ENCODE results near the gene POU2F2. TPM values are rescaled to one million over a fixed set of nuclear protein-coding genes. Genes with fewer than 3 reads are reported as not detected.

Gene POU2F2
- total and polyA plus RNA-seq, 10 of the 15 experiments (the other 5 are each of a cell fraction or from before 2014, with no cell fraction given) = 4.4 to 62.4 (median 37.9) TPM

- ChIA-PET POLR2A (no interaction called here), RAD21 (ENCODE audit: unreplicated experiment) (no interaction called here), SMC1A (ENCODE audit: uncharacterized antibody, unreplicated experiment) (no interaction called here), CTCF (no interaction called here)
- Histone ChIP-seq H2AFZ (ENCODE audit: control insufficient read depth, low read depth, low read length) (no peak overlapping the region), H3K27me3 (replicated peaks in 1 of 2; ENCODE audit: control insufficient read depth in 2 of 2, insufficient read depth in 2 of 2, low read length in 1 of 2) (peaks cover 4 to 8% of the 10 kb centered on the region in 2 experiments; a peak in 3 of 4 replicates), H3K36me3 (ENCODE audit: control insufficient read depth in 2 of 2, insufficient read depth in 2 of 2, low read length in 1 of 2) (no peaks in the 10 kb centered on the region), H3K9ac (ENCODE audit: control insufficient read depth, insufficient read depth, low read length) (no peak overlapping the region), H4K20me1 (ENCODE audit: control insufficient read depth, insufficient read depth) (no peaks in the 10 kb centered on the region; the same call in 1 of the 2 replicates), H3K27ac (ENCODE audit: control insufficient read depth, insufficient read depth) (no peak overlapping the region), H3K9me3 (replicated peaks; ENCODE audit: control insufficient read depth, insufficient read depth, low read length) (no peaks in the 10 kb centered on the region), H3K4me3 (no peak overlapping the region), H3K4me2 (ENCODE audit: control insufficient read depth, insufficient read depth) (no peak overlapping the region), H3K79me2 (ENCODE audit: control insufficient read depth, insufficient read depth, low read length) (no peaks in the 10 kb centered on the region), H3K4me1 (ENCODE audit: control insufficient read depth, insufficient read depth, low read length) (no peaks in the 10 kb centered on the region)
- intact Hi-C loops (cut with micrococcal nuclease; ENCODE audit: unreplicated experiment) (no loop called here), in situ Hi-C loops (cut with MboI) (no loop called here)
- no peak for ATAC-seq
- TF ChIP-seq RAD51 (IDR thresholded peaks at IDR 0.05) (no peak), SUPT20H (IDR thresholded peaks at IDR 0.05; ENCODE audit: borderline replicate concordance, control insufficient read depth, low read depth, low read length) (no peak), HCFC1 (IDR thresholded peaks at IDR 0.05; ENCODE audit: low read length) (no peak), FOS (IDR thresholded peaks at IDR 0.05; ENCODE audit: borderline replicate concordance, extremely low read depth, insufficient read length) (no peak), ZNF687 (IDR thresholded peaks at IDR 0.05) (no peak)
- TF ChIP-seq, protein P1, sequence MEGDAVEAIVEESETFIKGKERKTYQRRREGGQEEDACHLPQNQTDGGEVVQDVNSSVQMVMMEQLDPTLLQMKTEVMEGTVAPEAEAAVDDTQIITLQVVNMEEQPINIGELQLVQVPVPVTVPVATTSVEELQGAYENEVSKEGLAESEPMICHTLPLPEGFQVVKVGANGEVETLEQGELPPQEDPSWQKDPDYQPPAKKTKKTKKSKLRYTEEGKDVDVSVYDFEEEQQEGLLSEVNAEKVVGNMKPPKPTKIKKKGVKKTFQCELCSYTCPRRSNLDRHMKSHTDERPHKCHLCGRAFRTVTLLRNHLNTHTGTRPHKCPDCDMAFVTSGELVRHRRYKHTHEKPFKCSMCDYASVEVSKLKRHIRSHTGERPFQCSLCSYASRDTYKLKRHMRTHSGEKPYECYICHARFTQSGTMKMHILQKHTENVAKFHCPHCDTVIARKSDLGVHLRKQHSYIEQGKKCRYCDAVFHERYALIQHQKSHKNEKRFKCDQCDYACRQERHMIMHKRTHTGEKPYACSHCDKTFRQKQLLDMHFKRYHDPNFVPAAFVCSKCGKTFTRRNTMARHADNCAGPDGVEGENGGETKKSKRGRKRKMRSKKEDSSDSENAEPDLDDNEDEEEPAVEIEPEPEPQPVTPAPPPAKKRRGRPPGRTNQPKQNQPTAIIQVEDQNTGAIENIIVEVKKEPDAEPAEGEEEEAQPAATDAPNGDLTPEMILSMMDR (IDR thresholded peaks at IDR 0.05 in 2 of 3, conservative IDR thresholded peaks at IDR 0.05 in 1 of 3; ENCODE audit: control insufficient read depth in 2 of 3, extremely low read depth in 1 of 3, insufficient read depth in 1 of 3, low read depth in 3 of 3, low read length in 3 of 3) = no peak
- 43% methylated on average over 16 of the region's 16 CpGs for whole genome bisulfite sequencing (ENCODE audit: insufficient coverage, insufficient replicate concordance, low lambda C conversion rate, missing lambda C conversion rate)
- DNase-seq (ENCODE audit: low read depth, low spot score) = no peak
- FAIRE-seq = no peak
- no TSS peak for BruUV-seq (replicated peaks)
Observed at GRCh38 chr19:42170715-42171114, 38.5 kb upstream of the POU2F2 start.

All from GM12878 (cell line).